Measurements from ENCODE around the gene ETV1.

DNA sequence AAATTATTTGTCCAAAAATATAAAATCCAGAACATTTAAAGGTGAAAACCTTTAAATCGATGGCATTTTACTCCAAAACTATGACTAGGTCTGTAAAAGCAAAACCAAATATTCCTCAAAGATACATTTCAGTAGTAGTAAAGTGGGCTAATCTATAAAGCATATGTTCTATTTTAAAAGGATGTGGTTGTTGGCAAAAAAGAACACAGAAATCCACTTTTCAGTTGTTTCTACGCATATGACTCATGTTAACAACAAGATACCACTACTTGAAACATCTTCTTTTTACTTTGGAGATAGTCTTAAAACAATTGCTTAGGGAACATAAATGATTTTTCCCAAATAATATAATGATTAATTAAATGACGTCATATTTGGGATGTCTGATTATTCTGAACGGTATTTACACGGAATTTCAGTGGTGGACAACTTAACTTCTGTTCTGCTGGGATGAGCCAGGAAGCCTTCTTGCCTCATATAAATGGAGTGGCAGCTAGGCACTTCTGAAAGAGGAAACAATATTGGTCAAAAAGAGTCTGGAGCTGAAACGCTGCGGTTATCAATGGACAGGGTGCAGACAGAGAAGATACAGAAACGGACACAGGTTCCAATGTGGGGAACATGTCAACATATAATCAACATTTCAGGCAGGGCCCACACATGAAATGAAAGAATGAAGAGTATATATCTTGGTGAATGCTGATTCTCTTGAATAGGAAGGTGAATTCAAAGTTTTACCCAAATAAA lies 78.5 kb downstream of the ETV1 start:
- TF ChIP-seq FOXK2 (IDR thresholded peaks at IDR 0.05) (no peak), SP1 (IDR thresholded peaks at IDR 0.05) (no peak), SUZ12 (IDR thresholded peaks at IDR 0.05) (no peak), ELF4 (IDR thresholded peaks at IDR 0.05) (no peak)
